ENCODE results near the gene POMT1.
"Not testable (repeated sequence)": the region's sequence is repeated elsewhere in the genome, so short reads cannot be mapped to it uniquely, and the experiment has no call there.

The POMT1 gene

DNA sequence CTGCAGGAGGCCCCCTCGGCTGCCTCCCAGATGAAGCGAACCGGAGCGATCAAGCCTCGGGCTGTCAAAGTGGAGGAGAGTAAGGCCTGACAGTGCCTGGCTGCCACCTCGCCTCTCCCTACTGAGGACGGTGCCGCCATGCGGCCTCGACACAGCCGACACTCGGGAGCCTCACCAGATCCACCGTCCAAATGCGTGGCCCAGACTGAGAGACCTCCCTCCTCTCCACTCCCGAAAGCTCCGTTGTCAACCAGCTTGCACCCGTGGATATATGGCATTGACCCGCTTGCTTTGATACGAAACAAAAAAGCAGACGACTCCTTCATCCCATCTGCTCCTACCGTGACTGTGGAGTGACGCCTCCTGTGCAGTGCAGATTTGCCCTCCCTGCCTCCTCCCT lies 6.9 kb upstream of the POMT1 start:
- DNase-seq (ENCODE audit: insufficient read length, low spot score) (no peak), FAIRE-seq (no peak)

GRCh38 chr9:131496844-131497405 lies 5.8 kb upstream of the POMT1 start:
- FAIRE-seq (no peak), DNase-seq (ENCODE audit: insufficient read length, low spot score) (no peak)

- DNase-seq (ENCODE audit: insufficient read length, low spot score), result no peak
- FAIRE-seq, result no peak
These were observed 3.4 kb upstream of the POMT1 start for GRCh38 chr9:131499254-131499767.

GRCh38 chr9:131500377-131500776 lies 2.3 kb upstream of the POMT1 start:
- DNase-seq (ENCODE audit: insufficient read length, low spot score) (no peak), FAIRE-seq (no peak)

DNA sequence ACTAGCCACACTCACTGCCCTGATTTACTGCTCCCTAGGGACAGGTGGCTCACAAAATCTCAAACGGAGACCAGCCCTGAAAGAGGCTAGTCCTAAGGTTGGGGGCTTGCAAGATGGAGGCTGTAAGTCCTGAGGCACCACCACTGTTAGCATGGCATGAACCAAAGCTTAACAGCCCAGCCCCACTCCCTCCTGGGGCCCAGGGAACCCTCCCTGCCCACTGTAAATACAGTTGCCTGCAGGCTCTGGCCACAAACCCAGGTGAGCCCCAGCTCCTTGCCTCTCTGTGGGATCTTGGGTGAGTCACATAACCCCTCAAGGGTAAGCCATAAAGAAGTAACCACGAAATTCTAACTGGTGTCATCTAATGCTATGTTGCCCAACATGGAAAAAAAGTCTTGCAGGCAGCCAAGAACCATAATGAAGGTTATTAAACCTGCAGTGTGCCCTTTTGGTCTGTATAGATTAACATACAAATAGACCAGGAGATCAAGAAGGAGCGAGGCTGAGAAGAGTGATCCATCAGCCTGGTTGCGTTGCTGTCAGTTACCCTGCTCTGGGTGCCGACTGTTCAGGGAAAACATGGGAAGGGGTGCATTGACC lies 1.7 kb upstream of the POMT1 start:
- DNase-seq (ENCODE audit: insufficient read length, low spot score) (no peak), FAIRE-seq (no peak)

GRCh38 chr9:131503626-131504465 lies 1.1 kb downstream of the POMT1 start:
- no peak for FAIRE-seq
- peak; percentile 17 for DNase-seq (ENCODE audit: insufficient read length, low spot score)

DNA sequence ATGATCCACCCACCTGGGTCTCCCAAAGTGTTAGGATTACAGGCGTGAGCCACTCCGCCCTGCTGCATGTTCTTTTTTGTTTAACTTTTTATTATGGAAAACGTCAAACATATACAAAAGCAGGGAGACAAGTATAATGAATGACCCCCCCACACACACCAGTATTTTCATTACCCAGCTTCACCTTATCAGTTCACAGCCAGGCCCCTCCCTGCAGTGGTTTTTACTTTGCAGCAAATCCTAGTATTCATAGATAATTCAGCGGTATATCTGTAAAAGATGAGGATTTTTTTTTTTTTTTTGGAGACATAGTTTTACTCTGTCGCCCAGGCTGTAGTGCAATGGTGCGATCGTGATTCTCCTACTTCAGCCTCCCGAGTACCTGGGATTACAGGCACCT lies 2.3 kb downstream of the POMT1 start:
- FAIRE-seq (no peak), DNase-seq (ENCODE audit: insufficient read length, low spot score) (no peak)

GRCh38 chr9:131511416-131511815 lies 8.7 kb downstream of the POMT1 start:
- DNase-seq (ENCODE audit: insufficient read length, low spot score), result no peak

DNA sequence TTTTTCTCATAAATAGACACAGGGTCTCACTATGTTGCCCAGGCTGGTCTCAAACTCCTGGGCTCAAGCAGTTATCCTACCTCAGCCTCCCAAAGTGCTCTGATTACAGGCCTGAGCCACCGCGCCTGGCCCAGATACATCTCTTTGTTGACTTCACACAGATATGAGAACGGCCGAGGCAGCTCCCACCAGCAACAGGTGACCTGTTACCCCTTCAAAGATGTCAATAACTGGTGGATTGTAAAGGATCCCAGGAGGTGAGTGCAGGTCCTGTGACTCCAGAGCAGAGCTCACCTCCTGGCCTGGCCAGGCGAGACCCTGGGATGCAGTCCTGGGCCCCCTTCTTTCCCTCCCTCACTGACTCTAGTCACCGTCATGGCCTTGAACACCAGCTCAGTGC lies 9.2 kb downstream of the POMT1 start:
- no peak for DNase-seq (ENCODE audit: insufficient read length, low spot score)
- FAIRE-seq, result no peak

More at GRCh38 chr9:131511416-131511815, 8.7 kb downstream of the POMT1 start:
- FAIRE-seq, result no peak

- no peak for FAIRE-seq
These were observed 10.5 kb downstream of the POMT1 start for GRCh38 chr9:131513177-131513576.

DNA sequence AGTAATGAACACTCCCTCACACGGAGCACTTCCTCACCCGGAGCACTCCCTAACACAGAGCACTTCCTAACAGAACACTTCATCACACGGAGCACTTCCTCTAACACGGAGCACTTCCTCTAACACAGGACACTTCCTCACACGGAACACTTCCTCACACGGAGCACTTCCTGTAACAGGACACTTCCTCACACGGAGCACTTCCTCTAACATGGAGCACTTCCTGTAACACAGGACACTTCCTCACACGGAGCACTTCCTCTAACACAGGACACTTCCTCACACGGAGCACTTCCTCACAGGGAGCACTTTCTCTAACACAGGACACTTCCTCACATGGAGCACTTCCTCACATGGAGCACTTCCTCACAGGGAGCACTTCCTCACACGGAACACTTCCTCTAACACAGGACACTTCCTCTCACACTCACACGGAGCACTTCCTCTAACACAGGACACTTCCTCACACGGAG lies 12.9 kb downstream of the POMT1 start:
- peak; percentile 42 for FAIRE-seq
- DNase-seq (ENCODE audit: insufficient read length, low spot score), result not testable (repeated sequence)

More at GRCh38 chr9:131513177-131513576, 10.5 kb downstream of the POMT1 start:
- DNase-seq (ENCODE audit: insufficient read length, low spot score), result no peak

DNA sequence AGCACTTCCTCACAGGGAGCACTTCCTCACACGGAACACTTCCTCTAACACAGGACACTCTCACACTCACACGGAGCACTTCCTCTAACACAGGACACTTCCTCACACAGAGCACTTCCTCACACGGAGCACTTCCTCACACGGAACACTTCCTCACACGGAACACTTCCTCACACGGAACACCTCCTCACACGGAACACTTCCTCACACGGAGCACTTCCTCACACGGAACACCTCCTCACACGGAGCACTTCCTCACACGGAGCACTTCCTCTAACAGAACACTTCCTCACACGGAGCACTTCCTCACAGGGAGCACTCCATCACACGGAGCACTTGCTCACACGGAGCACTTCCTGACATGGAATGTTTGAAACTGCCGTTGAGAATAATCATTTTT lies 13.4 kb downstream of the POMT1 start:
- DNase-seq (ENCODE audit: insufficient read length, low spot score) (no peak), FAIRE-seq (no peak)

DNA sequence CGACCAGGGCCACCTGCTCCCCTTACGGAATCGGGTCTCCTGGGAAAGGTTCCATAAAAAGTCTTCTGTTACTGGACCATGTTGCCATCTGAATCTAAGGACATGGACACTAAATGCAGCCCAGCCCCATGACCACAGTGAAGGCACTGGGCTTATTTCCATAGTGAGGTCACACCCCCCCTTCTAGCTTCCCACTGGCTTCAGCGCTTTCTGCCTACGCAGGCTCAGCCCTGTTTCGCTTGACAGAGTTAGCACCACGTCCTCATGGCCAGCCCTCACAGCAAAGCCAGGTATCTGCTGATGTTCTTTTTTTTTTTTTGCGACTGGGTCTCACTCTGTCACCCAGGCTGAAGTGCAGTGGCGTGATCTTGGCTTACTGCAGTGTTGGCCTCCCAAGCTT lies 14.2 kb downstream of the POMT1 start:
- FAIRE-seq (no peak), DNase-seq (ENCODE audit: insufficient read length, low spot score) (no peak)

DNA sequence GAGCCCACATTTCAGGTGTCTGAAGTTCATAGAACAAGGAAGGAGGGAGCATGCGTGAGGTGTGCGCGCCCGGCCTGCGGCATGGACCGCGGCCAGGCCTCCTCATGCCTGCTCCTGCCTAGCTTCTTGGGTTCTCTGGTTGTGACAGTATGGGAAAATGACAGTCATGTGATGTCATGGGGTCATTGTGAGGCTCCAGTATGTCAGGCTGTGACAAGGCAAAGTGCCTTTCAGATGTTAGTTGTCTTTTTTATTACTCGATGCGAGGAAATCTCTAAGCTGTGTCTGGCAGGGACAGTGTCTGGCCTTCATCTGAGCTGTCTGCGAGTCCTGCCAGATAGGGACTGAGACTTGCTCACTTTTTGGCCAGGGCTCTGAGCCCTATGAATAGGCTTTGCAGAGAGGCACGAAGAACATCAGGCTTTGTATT lies 15.1 kb downstream of the POMT1 start:
- FAIRE-seq, result no peak

GRCh38 chr9:131518553-131518952 lies 15.8 kb downstream of the POMT1 start:
- FAIRE-seq, result no peak
- no peak for DNase-seq (ENCODE audit: insufficient read length, low spot score)

More for the DNA sequence above, 15.1 kb downstream of the POMT1 start:
- no peak for DNase-seq (ENCODE audit: insufficient read length, low spot score)

DNA sequence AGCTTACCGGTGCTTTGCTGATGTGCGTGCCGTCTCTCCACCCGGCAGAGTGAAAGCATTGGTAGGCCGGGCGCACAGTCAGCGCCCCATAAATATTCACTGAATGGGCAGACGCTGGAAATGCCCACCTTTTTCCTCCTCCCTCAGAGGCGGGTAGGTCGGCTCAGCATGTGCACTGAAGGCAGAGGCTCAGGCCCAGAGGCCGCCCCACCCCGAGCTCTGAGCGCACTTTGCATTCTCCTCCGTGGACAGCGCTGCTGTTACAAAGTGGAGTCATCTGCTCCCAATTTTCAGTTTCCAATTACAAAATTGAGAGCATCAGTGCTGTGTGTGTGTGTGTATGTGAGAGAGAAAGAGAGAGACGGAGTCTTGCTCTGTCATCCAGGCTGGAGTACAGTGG lies 17.8 kb downstream of the POMT1 start:
- FAIRE-seq, result no peak

GRCh38 chr9:131521203-131521602 lies 18.5 kb downstream of the POMT1 start:
- FAIRE-seq, result no peak
- no peak for DNase-seq (ENCODE audit: insufficient read length, low spot score)

More for the DNA sequence above, 17.8 kb downstream of the POMT1 start:
- no peak for DNase-seq (ENCODE audit: insufficient read length, low spot score)

GRCh38 chr9:131521822-131522221 lies 19.1 kb downstream of the POMT1 start:
- DNase-seq (ENCODE audit: insufficient read length, low spot score) (no peak), FAIRE-seq (no peak)

- DNase-seq (ENCODE audit: insufficient read length, low spot score) (no peak), FAIRE-seq (no peak)
These were observed 19.8 kb downstream of the POMT1 start for GRCh38 chr9:131522257-131523085.

DNA sequence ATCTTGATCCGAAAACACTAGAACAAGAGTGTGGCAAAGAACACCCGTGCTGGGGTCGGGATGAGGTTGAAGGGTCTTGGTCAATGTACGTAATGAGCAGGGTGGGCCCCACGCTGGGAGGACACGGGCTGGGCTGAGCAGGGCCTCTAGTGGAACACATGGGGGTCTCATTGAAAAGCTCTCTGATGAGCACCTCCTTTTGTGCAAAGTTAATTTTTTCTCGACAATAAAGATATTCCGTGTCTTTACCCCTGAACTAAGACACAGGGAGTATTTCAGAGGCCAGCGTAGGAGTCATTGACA lies 20.3 kb downstream of the POMT1 start:
- FAIRE-seq (no peak), DNase-seq (ENCODE audit: insufficient read length, low spot score) (no peak)

Data from HTR-8/SVneo (cell line).